ENCODE measurements around the gene SEC61B.

GRCh38 chr9:99199938-99200539 lies 22.0 kb upstream of the SEC61B start:
- TF ChIP-seq ELF4 (IDR thresholded peaks at IDR 0.05) (no peak), SP1 (IDR thresholded peaks at IDR 0.05) (no peak), PKNOX1 (IDR thresholded peaks at IDR 0.05) (no peak), HDGF (IDR thresholded peaks at IDR 0.05; ENCODE audit: borderline replicate concordance) (no peak), FOXK2 (IDR thresholded peaks at IDR 0.05) (no peak), TARDBP (IDR thresholded peaks at IDR 0.05) (no peak), ARNT (IDR thresholded peaks at IDR 0.05) (no peak), CTBP1 (IDR thresholded peaks at IDR 0.05; ENCODE audit: borderline replicate concordance) (no peak), NFRKB (IDR thresholded peaks at IDR 0.05) (no peak)
